HepG2 (cell line): ENCODE results near the gene EOGT. TPM values are rescaled to one million over a fixed set of nuclear protein-coding genes. Genes with fewer than 3 reads are reported as not detected.

Experiments
- CSRNP1 ChIP-seq: sonication (generic); formaldehyde crosslinking; IDR thresholded peaks from 2 replicates; pipeline ENCODE4 v1.8.1; 2023; ENCODE audit warnings: mild to moderate bottlenecking, missing genetic modification reagents
- FOSL1 ChIP-seq: sonication (generic); formaldehyde crosslinking; IDR thresholded peaks from 2 replicates; pipeline ENCODE4 v1.9.0; 2021; ENCODE audit warnings: missing genetic modification reagents, borderline replicate concordance
- GLI4 ChIP-seq: sonication (generic); formaldehyde crosslinking; IDR thresholded peaks from 2 replicates; pipeline ENCODE4 v1.5.1; 2020; ENCODE audit warnings: missing genetic modification reagents, mild to moderate bottlenecking, moderate library complexity, borderline replicate concordance
- HDAC6 ChIP-seq: fragments of 200-600 bp; sonication (generic); IDR thresholded peaks from 2 replicates; pipeline ENCODE4 v1.7.0; 2017; ENCODE audit warnings: mild to moderate bottlenecking, antibody characterized with exemption, low read length, low read depth
- IKZF1 ChIP-seq: fragments of 450-650 bp; IDR thresholded peaks from 2 replicates; pipeline ENCODE4 v1.7.1; 2016
- KMT2B ChIP-seq: IDR thresholded peaks from 2 replicates; pipeline ENCODE4 v1.6.1; 2016; ENCODE audit warnings: missing genetic modification reagents, missing compliant biosample characterization
- NFAT5 ChIP-seq: sonication (generic); formaldehyde crosslinking; IDR thresholded peaks from 2 replicates; pipeline ENCODE4 v1.4.0; 2020; ENCODE audit warnings: missing genetic modification reagents
- ZNF101 ChIP-seq: sonication (generic); formaldehyde crosslinking; IDR thresholded peaks from 2 replicates; pipeline ENCODE4 v1.4.0; 2020; ENCODE audit warnings: mild to moderate bottlenecking, low read depth, missing genetic modification reagents, borderline replicate concordance
- ZNF326 ChIP-seq: sonication (generic); formaldehyde crosslinking; IDR thresholded peaks from 2 replicates; pipeline ENCODE4 v1.4.0; 2020; ENCODE audit warnings: missing genetic modification reagents, borderline replicate concordance
- polyA plus RNA-seq, 8 experiments: library from polyadenylated mRNA; depleted of rRNA in 3 of 8; stranded (reverse) in 7 of 8; unstranded in 1 of 8; fragments of >200 nt; fragmentation: Illumina TruSeq in 4 of 8; extraction: Trizol in 4 of 8; gene quantifications; 2 replicates each; pipeline versions ENCODE4 v1.2.1 to v1.2.3, GENCODE V29; 2011 to 2016; ENCODE audit warnings: low read depth in 4 of 8, missing spikeins in 1 of 8, mixed read lengths in 1 of 8; ENCODE audit not compliant: insufficient read depth in 1 of 8
- total RNA-seq, 5 experiments: library from RNA; depleted of rRNA; stranded (reverse); fragments of >200 nt; fragmentation: Illumina TruSeq; extraction: Trizol; gene quantifications; 2 replicates each; pipeline ENCODE4 v1.2.3, GENCODE V29; 2016; ENCODE audit warnings: low read depth in 1 of 5

The EOGT gene
- total and polyA plus RNA-seq, 2 of the 13 experiments (the other 11 are each of a cell fraction or from before 2014, with no cell fraction given), result 4.5 to 18.6 TPM

- TF ChIP-seq NFAT5 (CRISPR knock-in tag) (peak; percentile 84), IKZF1 (no peak), GLI4 (CRISPR knock-in tag) (peak; percentile 60; the same call in 1 of the 2 replicates), ZNF326 (CRISPR knock-in tag) (no peak), CSRNP1 (CRISPR knock-in tag) (peak; percentile 79; the same call in 1 of the 2 replicates), HDAC6 (no peak), ZNF101 (CRISPR knock-in tag) (no peak; the same call in 1 of the 2 replicates), KMT2B (peak; percentile 85), FOSL1 (CRISPR knock-in tag) (no peak)
Observed at GRCh38 chr3:69013253-69014021, at the start of gene EOGT (continued).
